ENCODE data around the gene PDC. TPM values are rescaled to one million over a fixed set of nuclear protein-coding genes. Genes with fewer than 3 reads are reported as not detected.

The PDC gene
- total RNA-seq, 1 donor from 2014 or later = not detected

GRCh38 chr1:186421446-186421845, 39.5 kb downstream of the PDC start:
- DNase-seq (ENCODE audit: extremely low spot score in 2 of 2) = no peak
- intact Hi-C loops (cut with DNase I) = no loop called here
- H3K4me3 ChIP-seq = no peak overlapping the region
- peaks cover 0 to 22% of the 10 kb centered on the region in 2 donors for H3K36me3 ChIP-seq
- TF ChIP-seq POLR2A (IDR thresholded peaks at IDR 0.05) = no peak
- TF ChIP-seq CTCF (IDR thresholded peaks at IDR 0.05) = no peak
- no peak overlapping the region for H3K27ac ChIP-seq
- H3K4me1 ChIP-seq = no peaks in the 10 kb centered on the region
- no peaks in the 10 kb centered on the region for H3K27me3 ChIP-seq
- no peaks in the 10 kb centered on the region for H3K9me3 ChIP-seq

GRCh38 chr1:186420923-186421322, 40.0 kb downstream of the PDC start:
- Histone ChIP-seq H3K27me3 (no peaks in the 10 kb centered on the region), H3K36me3 (peaks cover 0 to 22% of the 10 kb centered on the region in 2 donors), H3K27ac (no peak overlapping the region), H3K4me1 (no peaks in the 10 kb centered on the region), H3K4me3 (no peak overlapping the region), H3K9me3 (no peaks in the 10 kb centered on the region)
- intact Hi-C loops (cut with DNase I) = no loop called here
- no peak for DNase-seq (ENCODE audit: extremely low spot score in 2 of 2)
- TF ChIP-seq CTCF (IDR thresholded peaks at IDR 0.05) (no peak), POLR2AphosphoS5 (IDR thresholded peaks at IDR 0.05; ENCODE audit: insufficient read depth in 1 of 2, low read depth in 1 of 2) (no peak), POLR2A (IDR thresholded peaks at IDR 0.05) (no peak)

- intact Hi-C loops (cut with DNase I) = no loop called here
- H3K27ac ChIP-seq = no peak overlapping the region
- H3K27me3 ChIP-seq = no peaks in the 10 kb centered on the region
- peaks cover 0 to 22% of the 10 kb centered on the region in 2 donors for H3K36me3 ChIP-seq
- no peaks in the 10 kb centered on the region for H3K4me1 ChIP-seq
- H3K9me3 ChIP-seq = no peaks in the 10 kb centered on the region
- no peak for TF ChIP-seq CTCF (IDR thresholded peaks at IDR 0.05)
- no peak for TF ChIP-seq POLR2AphosphoS5 (IDR thresholded peaks at IDR 0.05; ENCODE audit: insufficient read depth in 1 of 2, low read depth in 1 of 2)
- no peak for TF ChIP-seq POLR2A (IDR thresholded peaks at IDR 0.05)
- no peak for DNase-seq (ENCODE audit: extremely low spot score in 2 of 2)
- H3K4me3 ChIP-seq = no peak overlapping the region
These were observed 40.6 kb downstream of the PDC start for GRCh38 chr1:186420311-186420710.

GRCh38 chr1:186418503-186418902, 42.4 kb downstream of the PDC start:
- H3K4me1 ChIP-seq = no peaks in the 10 kb centered on the region
- no peak overlapping the region for H3K27ac ChIP-seq
- no peak for TF ChIP-seq CTCF (IDR thresholded peaks at IDR 0.05)
- no peak for TF ChIP-seq POLR2A (IDR thresholded peaks at IDR 0.05)
- no peak for TF ChIP-seq POLR2AphosphoS5 (IDR thresholded peaks at IDR 0.05; ENCODE audit: insufficient read depth in 1 of 2, low read depth in 1 of 2)
- H3K27me3 ChIP-seq = no peaks in the 10 kb centered on the region
- H3K9me3 ChIP-seq = no peaks in the 10 kb centered on the region
- intact Hi-C loops (cut with DNase I) = no loop called here
- no peak overlapping the region for H3K4me3 ChIP-seq
- peaks cover 0 to 22% of the 10 kb centered on the region in 2 donors for H3K36me3 ChIP-seq
- no peak for DNase-seq (ENCODE audit: extremely low spot score in 2 of 2)

- Histone ChIP-seq H3K4me1 (no peaks in the 10 kb centered on the region), H3K27me3 (no peaks in the 10 kb centered on the region), H3K4me3 (no peak overlapping the region), H3K36me3 (peaks cover 0 to 19% of the 10 kb centered on the region in 2 donors), H3K27ac (no peak overlapping the region), H3K9me3 (no peaks in the 10 kb centered on the region)
- no peak for TF ChIP-seq POLR2A (IDR thresholded peaks at IDR 0.05)
- no peak for TF ChIP-seq CTCF (IDR thresholded peaks at IDR 0.05)
- no peak for TF ChIP-seq POLR2AphosphoS5 (IDR thresholded peaks at IDR 0.05; ENCODE audit: insufficient read depth in 1 of 2, low read depth in 1 of 2)
- no peak for DNase-seq (ENCODE audit: extremely low spot score in 2 of 2)
- intact Hi-C loops (cut with DNase I) = no loop called here
These were observed 47.6 kb downstream of the PDC start for GRCh38 chr1:186413319-186413718.

Data from vagina (tissue), 2 donors.